HG03469 (cell line): ENCODE measurements around the gene DNAJB12.
A peak's percentile ranks its signal among the peaks of the same experiment; 100 is the strongest.
"Not testable (repeated sequence)": the region's sequence is repeated elsewhere in the genome, so short reads cannot be mapped to it uniquely, and the experiment has no call there.

Source experiments
- ATAC-seq: cut with Tn5 transposase; IDR thresholded peaks from one replicate; pipeline ENCODE4 v1.9.1; 2021; ENCODE audit warnings: mild to moderate bottlenecking, moderate library complexity, moderate number of reproducible peaks; ENCODE audit not compliant: unreplicated experiment

The DNAJB12 gene

DNA sequence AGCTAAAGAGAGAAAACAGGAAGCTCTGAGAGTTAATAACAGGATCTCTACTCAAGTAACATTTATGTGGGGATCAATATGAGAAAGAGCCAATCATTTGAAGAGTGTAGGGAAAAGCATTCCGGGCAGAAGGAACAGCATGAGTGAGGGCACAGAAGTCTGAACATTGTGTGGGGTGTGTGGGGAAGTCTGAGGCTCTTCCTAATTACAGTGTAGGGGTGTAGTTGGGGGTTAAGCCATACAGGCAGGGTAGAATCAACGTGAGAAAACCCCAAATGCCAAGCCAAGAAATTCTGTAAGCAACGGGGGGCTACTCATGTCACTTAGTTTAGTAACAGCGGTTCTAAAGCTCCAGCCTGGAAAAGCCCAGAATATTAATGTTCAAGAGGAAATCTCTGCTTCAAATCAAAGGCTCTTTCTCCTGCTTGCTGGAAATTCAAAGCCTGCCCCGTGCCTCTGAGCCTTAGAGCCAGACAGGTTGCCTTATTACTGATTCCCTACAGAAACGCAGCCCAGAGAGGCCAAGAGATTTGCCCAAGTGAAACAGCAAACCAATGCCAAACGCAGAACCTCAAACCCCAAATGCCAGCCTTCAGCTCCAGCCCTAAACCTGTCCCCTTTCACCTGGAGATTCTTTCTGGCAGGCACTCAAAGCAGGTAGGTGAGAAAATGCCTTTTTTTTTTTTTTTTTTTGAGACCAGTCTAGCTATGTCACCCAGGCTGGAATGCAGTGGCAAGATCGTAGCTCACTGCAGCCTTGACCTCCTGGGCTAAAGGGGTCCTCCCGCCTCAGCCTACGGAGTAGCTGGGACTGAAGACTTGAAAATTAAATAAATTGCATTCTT lies 36.1 kb downstream of the DNAJB12 start:
- no peak for ATAC-seq

DNA sequence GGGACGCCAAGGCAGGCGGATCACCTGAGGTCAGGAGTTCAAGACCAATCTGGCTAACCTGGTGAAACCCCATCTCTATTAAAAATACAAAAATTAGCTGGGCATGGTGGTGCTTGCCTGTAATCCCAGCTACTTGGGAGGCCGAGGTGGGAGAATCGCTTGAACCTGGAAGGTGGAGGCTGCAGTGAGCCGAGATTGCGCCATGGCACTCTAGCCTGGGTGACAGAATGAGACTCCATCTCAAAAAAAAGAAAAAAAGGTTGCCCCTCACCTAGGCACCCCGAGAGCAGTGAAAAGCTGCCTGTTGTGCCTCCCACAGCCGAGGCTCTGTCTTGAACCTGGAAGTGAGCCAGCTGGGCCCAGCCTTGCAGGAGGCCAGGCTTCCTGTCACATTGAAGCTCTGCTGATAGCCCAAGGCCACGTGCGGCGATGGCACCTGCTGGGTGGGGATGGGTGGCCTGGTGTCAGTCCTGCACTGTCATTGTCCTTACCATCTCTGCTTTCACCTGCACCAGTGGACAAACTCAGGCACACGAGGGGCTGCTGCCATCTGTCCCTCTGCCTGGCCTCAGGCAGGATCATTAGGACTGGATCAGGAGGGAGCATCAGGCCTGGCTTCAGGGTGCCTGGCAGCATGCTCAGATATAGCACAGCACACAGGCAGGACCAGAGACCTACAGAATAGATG lies 37.8 kb downstream of the DNAJB12 start:
- no peak for ATAC-seq

DNA sequence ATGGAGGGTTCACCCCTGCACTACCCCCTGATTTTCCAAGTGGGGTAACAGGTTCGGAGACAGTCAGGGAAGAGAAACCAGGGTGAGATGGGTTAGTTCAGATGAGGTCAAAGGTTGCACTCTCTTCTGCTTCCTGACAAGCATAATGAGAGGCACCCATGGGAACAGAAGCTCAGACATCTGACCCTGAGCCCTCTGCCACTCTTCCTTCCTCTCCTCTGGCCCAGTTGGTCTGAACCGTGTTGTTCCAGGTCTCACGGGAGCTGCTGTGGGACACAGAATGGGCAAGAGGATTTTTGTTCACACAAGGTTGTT lies 38.4 kb downstream of the DNAJB12 start:
- ATAC-seq = no peak

DNA sequence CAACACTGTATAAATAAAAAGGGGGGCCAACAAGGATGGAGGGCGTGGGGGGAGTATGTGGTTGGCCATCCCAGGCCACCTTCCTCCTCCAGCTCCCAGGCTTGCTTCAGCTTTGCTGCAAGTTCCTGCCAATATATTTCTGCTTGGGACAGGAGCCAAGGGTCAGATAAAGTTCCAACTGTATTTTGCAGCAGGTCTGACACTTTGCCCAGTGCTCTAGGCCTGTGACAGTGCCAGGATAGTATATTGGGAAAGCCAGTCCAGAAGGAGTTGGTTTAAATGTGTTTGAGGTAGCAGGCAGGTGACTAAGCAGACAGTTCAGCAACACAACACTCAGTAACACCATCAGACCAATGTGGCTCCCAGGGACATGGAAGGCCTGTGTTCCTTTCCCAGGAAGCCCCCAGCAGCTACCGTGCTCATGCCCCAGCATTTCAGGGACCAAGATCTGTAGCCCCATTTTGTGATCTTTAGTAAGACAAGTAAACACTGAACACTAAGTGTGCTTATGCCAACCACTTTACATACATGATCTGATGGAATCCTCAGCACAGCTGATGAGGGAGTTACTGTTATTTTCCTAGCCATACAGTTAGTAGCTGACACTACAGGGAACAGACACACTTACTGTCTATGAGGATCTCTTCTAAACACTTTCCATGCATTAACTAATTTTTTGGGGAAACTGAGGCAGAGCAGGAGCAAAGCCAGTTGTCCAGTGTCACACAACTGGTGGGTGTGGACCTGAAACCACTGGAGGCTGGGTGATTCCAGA lies 38.9 kb downstream of the DNAJB12 start:
- no peak for ATAC-seq

DNA sequence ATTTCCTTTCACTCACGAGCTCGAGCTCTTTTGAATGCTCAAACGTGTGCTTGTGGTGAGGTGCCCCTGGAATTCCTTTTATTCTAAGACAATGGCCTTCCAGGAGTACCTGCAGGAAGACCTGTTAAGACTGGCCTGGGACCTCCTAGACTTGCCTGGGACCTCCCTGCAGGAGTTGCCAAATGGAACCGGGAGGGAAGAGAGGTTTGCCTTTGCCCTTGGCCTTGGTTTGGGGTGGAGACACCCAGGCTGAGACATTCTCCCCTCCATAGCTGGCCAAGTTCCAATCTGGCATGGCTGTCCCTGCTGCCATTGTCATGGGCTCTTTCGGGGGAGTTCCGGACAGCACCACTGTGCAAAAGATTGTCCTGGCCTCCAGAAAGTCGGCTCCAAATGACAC lies 39.7 kb downstream of the DNAJB12 start:
- no peak for ATAC-seq

DNA sequence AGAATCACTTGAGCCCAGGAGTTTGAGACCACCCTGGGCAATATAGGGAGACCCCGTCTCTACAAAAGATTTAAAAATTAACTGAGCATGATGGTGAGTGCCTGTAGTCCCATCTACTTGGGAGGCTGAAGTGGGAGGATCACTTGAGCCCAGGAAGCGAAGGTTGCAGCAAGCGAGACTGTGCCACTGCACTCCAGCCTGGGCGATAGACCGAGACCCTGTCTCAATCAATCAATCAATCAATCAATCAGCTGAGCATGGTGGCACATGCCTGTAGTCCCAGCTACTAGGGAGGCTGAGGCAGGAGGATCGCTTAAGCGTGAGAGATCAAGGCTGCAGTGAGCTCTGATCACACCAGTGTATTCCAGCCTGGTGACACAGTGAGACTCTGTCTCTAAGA lies 40.5 kb downstream of the DNAJB12 start:
- ATAC-seq = no peak

DNA sequence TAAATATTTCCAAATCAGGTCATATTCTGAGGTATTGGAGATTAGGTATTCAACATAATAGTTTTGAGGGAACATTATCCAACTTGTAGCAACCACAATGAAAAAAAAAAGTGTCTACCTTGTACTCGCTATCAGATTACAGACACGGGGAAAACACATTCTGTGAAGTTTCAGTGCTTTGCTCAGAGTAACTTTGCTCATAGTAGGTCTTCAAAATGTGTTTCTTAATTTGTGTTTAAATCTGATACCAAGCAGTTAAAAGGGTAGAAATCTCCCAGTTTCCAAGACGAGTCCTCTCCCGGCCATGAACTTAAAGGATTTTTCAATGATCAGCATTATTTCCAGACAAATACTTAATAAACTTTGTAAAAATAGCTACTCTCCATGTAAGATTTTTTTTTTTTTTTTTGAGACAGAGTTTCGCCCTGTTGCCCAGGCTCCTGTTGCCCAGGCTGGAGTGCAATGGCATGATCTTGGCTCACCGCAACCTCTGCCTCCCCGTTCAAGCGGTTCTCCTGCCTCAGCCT lies 41.8 kb downstream of the DNAJB12 start:
- no peak for ATAC-seq

DNA sequence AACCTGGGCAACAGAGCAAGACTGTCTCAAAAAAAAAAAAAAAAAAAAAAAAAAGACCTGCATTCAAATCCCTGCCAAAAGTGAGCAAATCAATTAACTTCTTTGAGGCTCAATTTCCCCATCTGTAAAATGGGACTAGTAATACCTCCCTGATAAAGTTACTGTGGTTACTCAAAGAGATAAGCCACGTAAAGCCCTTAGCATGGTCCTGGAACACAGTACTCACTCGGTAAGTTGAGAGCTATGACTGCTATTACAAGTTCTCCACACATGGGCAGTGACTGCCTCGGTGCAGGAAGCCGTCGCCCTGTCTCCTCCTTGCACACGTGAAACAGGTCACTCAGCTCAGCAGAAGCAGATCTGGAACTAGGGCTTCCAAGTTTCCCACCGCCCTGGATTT lies 43.1 kb downstream of the DNAJB12 start:
- ATAC-seq = no peak

DNA sequence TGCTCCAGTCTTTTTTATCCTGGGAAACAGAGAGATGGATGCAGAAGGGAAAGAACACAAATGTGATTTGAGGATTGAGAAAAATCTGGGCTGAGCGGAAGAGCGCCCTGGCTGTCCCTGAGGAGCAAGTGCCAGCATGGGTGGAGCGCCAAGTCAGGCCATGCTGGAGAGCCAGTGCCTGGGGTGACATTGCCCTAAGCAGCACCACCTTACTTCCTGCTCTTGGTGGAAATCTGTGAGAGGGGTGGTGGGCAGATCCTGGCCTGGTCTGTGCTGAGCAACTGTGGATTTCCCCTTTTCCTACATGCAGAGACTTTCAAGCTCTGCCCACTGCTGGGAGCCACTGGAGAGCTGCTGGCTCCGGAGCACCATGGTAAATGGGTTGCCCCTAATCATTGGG lies 44.1 kb downstream of the DNAJB12 start:
- ATAC-seq = no peak

DNA sequence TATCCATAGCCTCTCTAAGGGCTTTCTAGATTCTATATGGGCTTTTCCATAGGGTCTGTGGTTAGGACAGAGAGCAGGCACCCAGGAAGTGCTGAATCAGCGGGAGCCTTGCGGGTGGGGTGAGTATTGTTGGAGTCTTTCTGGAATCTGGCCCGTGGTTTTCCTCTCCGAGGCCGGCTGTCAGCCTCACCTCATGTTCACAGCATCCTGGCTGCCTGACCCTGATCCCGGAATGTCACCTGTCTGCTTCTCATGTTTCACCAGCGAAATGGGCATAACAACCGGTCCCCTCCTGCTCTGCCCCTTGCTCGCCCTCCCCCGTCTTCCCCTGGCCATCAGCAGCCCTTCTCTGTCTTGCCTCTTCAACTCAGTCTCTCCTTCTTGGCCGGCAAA lies 44.5 kb downstream of the DNAJB12 start:
- no peak for ATAC-seq

DNA sequence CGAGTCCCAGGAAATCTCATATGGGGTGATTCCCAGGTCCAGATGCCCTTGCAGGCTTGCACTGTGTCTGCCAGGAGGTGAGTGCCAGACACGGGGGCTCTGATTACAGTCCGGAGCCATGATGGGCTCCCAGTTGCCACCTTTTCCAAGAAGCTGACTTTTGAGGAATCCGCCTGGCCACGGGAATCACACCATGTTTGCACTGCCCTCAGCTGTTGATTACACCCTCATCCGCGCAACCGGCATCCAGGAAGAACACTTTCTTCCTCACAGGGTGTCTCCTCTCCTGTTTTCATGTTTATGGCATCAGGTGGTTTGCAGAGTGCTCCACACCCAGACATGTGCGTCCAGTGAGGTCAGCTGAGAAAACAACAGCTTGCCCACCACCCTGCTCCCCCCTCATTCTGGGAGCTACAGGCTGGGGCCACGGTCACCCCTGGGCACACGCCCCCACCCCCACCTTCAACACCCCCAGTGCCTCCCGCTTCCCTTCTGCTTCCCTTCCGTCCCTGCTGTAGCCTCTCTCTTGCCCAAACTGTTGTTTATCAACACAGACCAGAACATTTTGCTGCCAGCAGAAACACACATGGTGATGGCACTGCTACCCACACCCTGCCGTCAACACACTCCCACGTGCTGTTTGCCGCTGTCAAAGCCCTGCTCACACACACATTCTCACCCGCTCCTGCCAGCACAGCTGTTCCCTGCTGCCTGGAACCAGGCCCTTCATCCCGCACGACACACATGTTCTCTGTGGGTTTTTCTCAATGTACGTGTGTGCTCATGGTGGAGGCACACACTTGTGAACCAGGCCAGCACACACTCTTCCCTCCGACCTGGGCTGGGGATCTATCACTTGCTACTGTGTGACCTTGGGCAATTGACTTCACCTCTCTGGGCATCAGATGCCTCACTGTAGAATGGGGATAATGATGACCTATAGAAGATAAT lies 45.2 kb downstream of the DNAJB12 start:
- no peak for ATAC-seq

DNA sequence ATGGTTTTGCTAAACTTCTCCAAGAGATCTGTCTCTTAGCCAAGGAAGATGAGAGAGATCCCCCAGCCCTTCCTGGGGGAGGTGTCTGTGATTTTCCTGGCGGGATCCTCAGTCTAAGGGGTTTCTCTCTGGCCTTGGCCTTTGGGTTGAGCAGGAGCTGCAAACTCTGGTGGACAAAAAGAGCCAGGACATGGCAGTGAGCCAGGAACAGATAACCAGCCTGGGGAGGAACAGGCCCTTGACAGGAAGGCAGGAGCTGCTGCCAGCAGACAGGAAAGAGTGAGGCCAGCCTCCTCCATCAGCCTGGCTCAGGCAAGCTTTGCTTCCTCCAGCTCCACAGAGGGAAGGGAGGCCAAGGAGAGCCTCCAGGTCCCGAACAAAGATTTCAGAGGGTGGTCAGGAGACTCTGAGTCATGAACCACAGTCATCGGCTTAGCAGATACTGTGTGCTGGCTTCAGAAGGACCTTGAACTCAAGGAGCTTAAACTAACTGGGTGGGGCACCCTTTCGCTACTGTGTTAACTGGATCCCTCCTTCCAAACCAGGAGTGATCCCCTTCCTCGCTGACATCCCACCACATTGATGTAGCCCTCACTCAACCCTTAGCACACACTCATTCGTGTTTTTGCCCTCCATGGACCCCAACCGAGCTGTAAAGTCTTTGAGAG lies 46.3 kb downstream of the DNAJB12 start:
- no peak for ATAC-seq

DNA sequence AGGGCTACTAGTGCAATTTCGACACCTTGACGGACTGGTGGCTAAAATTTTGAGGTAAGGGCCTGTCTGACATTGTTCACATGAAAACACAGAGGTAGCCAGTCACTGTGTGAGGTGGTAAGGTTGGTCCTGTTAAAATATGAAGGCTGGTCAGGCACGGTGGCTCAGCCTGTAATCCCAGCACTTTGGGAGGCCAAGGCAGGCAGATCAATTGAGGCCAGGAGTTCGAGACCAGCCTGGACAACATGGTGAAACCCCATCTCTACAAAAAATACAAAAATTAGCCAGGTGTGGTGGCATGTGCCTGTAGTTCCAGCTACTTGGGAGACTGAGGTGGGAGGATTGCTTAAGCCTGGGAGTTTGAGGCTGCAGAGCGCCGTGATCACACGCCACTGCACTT lies 47.0 kb downstream of the DNAJB12 start:
- not testable (repeated sequence) for ATAC-seq

DNA sequence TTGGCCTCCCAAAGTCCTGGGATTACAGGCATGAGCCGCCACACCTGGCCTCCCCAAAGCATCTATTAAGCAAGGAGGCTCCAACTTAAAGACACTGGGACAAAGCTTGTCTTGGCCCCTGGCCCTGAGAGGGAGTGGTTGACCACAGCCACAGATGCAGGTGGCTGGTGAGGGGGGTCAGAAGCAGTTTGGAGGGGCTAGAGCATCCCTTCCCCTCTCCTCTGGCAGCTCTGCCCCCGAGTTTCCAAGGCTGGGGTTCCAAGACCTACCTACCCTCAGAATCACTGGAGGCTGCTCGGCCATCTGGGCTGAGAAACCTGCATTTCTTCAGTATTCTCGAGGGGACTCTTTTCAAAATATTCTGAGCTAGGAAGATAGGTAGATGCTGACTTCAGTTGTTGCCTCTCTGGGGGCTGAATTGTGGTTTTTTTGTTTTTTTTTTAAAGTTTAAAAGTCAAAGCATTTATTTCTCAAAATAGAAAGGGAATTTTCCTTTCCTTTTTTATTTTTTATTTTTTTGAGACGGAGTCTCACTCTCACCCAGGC lies 48.4 kb downstream of the DNAJB12 start:
- no peak for ATAC-seq

DNA sequence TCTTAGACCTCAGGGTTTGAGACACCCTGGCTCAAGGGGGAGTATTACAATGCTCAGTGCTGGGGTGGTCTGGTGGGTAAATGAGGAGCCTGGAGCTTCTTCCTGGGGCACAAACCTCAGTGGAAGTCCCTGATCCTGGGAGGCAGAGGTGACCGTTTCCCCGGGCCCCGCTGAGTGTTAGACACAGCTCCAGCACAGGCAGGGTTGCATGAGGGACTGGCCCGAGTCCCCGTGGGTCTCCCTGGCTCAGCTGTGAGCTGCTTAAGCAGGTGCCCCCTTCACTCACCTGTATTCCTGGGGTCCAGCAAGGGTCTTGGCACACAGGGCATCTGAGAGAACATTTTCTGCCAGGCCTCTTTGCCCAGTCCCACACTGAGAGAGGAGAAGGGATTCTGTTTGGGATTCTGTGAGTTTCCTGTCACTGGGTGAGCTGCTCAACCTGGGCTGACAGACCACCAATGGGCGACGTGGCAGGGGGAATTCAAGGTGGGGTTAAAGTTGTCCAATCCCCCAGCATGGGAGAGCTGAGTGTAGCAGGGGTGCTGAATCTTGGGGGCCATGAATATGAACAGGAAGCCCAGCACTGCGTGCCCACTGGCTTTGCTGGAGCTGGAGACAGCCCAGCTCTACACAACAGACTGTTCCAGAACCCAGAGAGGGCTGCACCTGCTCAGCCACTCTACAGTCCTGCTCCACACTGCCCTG lies 51.1 kb downstream of the DNAJB12 start:
- ATAC-seq = no peak

DNA sequence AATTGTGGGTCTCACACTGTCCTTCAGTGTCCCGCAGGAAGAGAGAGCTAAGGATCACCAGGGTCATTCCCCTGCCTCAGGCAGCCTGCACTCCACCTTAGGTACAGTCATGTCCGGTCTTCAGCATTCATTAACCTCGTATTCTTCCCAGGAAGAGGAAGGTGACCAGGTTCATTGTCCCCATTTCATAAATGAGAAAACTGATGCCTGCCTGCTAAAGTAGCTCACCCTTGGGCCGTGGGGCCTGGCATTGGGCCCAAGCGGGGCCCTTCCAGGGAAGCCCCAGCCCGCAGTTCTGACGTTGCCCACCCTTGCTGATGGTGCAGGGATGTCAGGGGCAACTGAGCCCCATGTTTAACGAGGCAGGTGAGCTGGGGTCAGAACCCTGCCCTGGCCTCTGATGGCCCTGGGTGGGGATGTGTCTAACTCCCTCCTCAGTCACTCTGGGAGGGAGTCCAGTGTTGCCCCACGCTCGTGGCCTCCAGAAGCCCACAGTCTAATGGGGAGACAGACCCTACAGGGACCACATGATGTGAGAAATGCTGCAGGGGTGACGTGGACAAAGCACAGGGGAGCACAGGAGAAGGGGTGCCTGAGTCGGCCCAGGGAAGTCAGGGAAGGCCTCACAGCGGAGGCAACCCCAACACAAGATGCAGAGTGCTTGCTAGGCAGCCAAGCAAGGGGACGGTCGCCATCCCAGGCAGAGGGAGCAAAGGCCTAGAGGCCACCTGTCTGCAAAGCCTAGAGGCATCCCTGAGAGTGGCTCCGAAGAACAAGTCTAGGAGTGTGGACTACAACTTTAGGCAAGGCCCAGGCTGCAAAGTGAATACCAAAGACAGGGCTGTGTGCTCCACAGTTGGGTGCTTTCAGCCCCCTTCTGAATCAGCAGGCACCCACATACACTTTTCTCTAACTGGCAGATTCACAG lies 55.9 kb downstream of the DNAJB12 start:
- ATAC-seq = no peak

DNA sequence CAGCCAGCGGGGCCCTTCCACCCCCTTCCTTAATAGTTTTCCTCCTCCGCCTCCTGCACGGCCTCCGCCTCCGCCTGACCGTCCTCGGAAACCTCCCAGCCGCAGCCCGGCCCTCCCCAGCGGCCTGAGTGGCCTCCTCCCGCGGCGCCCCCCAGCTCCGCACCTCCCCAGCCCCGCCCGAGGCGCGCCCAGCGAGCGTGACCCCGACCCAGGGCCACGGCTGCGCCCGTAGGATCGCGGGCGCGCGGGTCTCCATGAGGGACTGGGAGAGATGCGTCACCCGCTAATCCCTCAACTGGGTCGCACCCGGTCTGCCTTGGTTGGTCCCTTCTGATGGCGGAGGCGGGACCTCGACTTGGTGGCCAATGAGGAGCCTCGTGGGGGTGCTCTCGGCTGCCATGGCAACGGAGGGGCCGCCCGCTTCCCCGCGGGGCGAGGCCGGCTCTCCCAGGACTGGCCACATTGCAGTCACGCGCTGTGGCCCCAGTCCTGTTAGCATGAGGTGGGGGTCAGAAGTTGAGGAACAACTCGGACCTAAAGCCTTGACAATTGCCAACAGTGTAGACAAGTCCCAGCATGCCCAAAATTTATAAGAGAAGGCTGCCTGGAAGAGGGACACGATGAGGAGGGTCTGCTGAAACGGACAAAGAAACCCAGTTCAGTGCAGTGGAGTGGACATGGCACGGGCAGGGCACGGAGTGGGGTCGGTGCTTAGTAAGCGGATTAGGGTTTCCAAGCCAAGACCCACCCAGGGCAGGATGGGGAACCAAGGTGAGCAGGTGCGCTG lies 56.7 kb downstream of the DNAJB12 start:
- peak; percentile 65 for ATAC-seq
